MM.1S (cell line): ENCODE results near the gene ACTG1.

Experiments
- DNase-seq: peaks from one replicate; pipeline ENCODE4 v3.0.0-alpha.2; 2015
- H2AFZ ChIP-seq: fragments of 300-600 bp; sonication (generic); 2 replicates; pipeline ENCODE4 v1.6.0; 2016; ENCODE audit warnings: antibody characterized with exemption, low read length
- H3F3A ChIP-seq: fragments of 300-600 bp; sonication (generic); 2 replicates; pipeline ENCODE4 v1.6.1; 2016; ENCODE audit warnings: mild to moderate bottlenecking, antibody characterized with exemption, low read length, moderate library complexity, mixed read lengths; ENCODE audit not compliant: insufficient read depth
- H3K27ac ChIP-seq: fragments of 300-600 bp; sonication (generic); 2 replicates; pipeline ENCODE4 v1.5.1; 2016; ENCODE audit warnings: mild to moderate bottlenecking, low read length
- H3K27me3 ChIP-seq: fragments of 300-600 bp; sonication (generic); replicated peaks from 2 replicates; pipeline ENCODE4 v1.6.0; 2016; ENCODE audit warnings: low read length; ENCODE audit not compliant: insufficient read depth
- H3K36me3 ChIP-seq: fragments of 300-600 bp; sonication (generic); replicated peaks from 2 replicates; pipeline ENCODE4 v1.6.1; 2016; ENCODE audit warnings: mild to moderate bottlenecking, low read length, mixed read lengths; ENCODE audit not compliant: insufficient read depth
- H3K4me1 ChIP-seq: fragments of 300-600 bp; sonication (generic); 2 replicates; pipeline ENCODE4 v1.6.1; 2016; ENCODE audit warnings: low read length, mixed read lengths
- H3K4me2 ChIP-seq: fragments of 300-600 bp; sonication (generic); 2 replicates; pipeline ENCODE4 v1.6.0; 2016; ENCODE audit warnings: low read depth, low read length
- H3K4me3 ChIP-seq: fragments of 300-600 bp; sonication (generic); 2 replicates; pipeline ENCODE4 v1.5.1; 2016; ENCODE audit warnings: low read length, mixed read lengths
- H3K79me2 ChIP-seq: fragments of 300-600 bp; sonication (generic); 2 replicates; pipeline ENCODE4 v1.6.1; 2016; ENCODE audit warnings: mixed run types, low read length, mixed read lengths
- H3K9ac ChIP-seq: fragments of 300-600 bp; sonication (generic); 2 replicates; pipeline ENCODE4 v1.6.1; 2016; ENCODE audit warnings: low read length, mixed read lengths
- H3K9me2 ChIP-seq: fragments of 300-600 bp; sonication (generic); replicated peaks from 2 replicates; pipeline ENCODE4 v1.6.1; 2016; ENCODE audit warnings: mild to moderate bottlenecking, low read length, mixed read lengths; ENCODE audit not compliant: insufficient read depth
- H3K9me3 ChIP-seq: fragments of 300-600 bp; sonication (generic); replicated peaks from 2 replicates; pipeline ENCODE4 v1.6.1; 2016; ENCODE audit warnings: mild to moderate bottlenecking, low read length, mixed read lengths; ENCODE audit not compliant: insufficient read depth
- H4K20me1 ChIP-seq: fragments of 300-600 bp; sonication (generic); 2 replicates; pipeline ENCODE4 v1.6.1; 2016; ENCODE audit warnings: mild to moderate bottlenecking, low read length, moderate library complexity, mixed read lengths; ENCODE audit not compliant: insufficient read depth
- CTCF ChIP-seq: fragments of 300-600 bp; sonication (generic); IDR thresholded peaks from 2 replicates; pipeline ENCODE4 v1.5.1; 2016; ENCODE audit warnings: antibody characterized with exemption, low read length, mixed read lengths
- EZH2 ChIP-seq: fragments of 300-600 bp; sonication (generic); optimal IDR thresholded peaks from 2 replicates; pipeline ENCODE3; 2017; ENCODE audit warnings: low read depth, mild to moderate bottlenecking, antibody characterized with exemption, low read length, mixed read lengths
- EZH2phosphoT487 ChIP-seq: fragments of 300-600 bp; sonication (generic); IDR thresholded peaks from 2 replicates; pipeline ENCODE4 v1.6.1; 2018; ENCODE audit warnings: antibody characterized with exemption, low read length

ACTG1 gene

GRCh38 chr17:81544281-81544974 is 31.8 kb upstream of the ACTG1 start:
- Histone ChIP-seq H4K20me1 (no peaks in the 10 kb centered on the region), H3K9ac (no peak overlapping the region), H2AFZ (no peak overlapping the region), H3K36me3 (no peaks in the 10 kb centered on the region), H3K4me3 (no peak overlapping the region), H3K9me3 (no peaks in the 10 kb centered on the region), H3K27ac (no peak overlapping the region), H3K79me2 (peaks cover under 1% of the 10 kb centered on the region; the same call in 1 of the 2 replicates), H3K4me1 (no peaks in the 10 kb centered on the region), H3K27me3 (no peaks in the 10 kb centered on the region), H3K4me2 (no peak overlapping the region), H3K9me2 (no peaks in the 10 kb centered on the region), H3F3A (no peaks in the 10 kb centered on the region)
- TF ChIP-seq EZH2phosphoT487, result no peak
- no peak for TF ChIP-seq CTCF
- TF ChIP-seq EZH2, result no peak
- DNase-seq, result no peak

- no peak overlapping the region for H2AFZ ChIP-seq
- H3K9me3 ChIP-seq, result no peaks in the 10 kb centered on the region
- no peaks in the 10 kb centered on the region for H3K36me3 ChIP-seq
- no peak for DNase-seq
- H3K79me2 ChIP-seq, result no peaks in the 10 kb centered on the region
- TF ChIP-seq CTCF (no peak), EZH2phosphoT487 (no peak), EZH2 (no peak)
- no peaks in the 10 kb centered on the region for H3K27me3 ChIP-seq
- H3K9me2 ChIP-seq, result no peaks in the 10 kb centered on the region
- H3F3A ChIP-seq, result no peaks in the 10 kb centered on the region
- H3K4me2 ChIP-seq, result no peak overlapping the region
- no peaks in the 10 kb centered on the region for H4K20me1 ChIP-seq
- no peaks in the 10 kb centered on the region for H3K4me1 ChIP-seq
- H3K9ac ChIP-seq, result no peak overlapping the region
- no peak overlapping the region for H3K4me3 ChIP-seq
- no peak overlapping the region for H3K27ac ChIP-seq
Observed at GRCh38 chr17:81543756-81544155, 31.2 kb upstream of the ACTG1 start.

GRCh38 chr17:81543339-81543675 is 30.7 kb upstream of the ACTG1 start:
- H3K27ac ChIP-seq, result no peak overlapping the region
- H4K20me1 ChIP-seq, result no peaks in the 10 kb centered on the region
- H3K9ac ChIP-seq, result no peak overlapping the region
- DNase-seq, result no peak
- H3K36me3 ChIP-seq, result no peaks in the 10 kb centered on the region
- no peaks in the 10 kb centered on the region for H3K9me3 ChIP-seq
- no peak overlapping the region for H3K4me3 ChIP-seq
- no peaks in the 10 kb centered on the region for H3K4me1 ChIP-seq
- no peaks in the 10 kb centered on the region for H3K9me2 ChIP-seq
- no peaks in the 10 kb centered on the region for H3F3A ChIP-seq
- no peak overlapping the region for H3K4me2 ChIP-seq
- TF ChIP-seq EZH2 (no peak), CTCF (no peak), EZH2phosphoT487 (no peak)
- no peaks in the 10 kb centered on the region for H3K79me2 ChIP-seq
- no peak overlapping the region for H2AFZ ChIP-seq
- H3K27me3 ChIP-seq, result no peaks in the 10 kb centered on the region
